Bone marrow (tissue), 2 donors: ENCODE data around the gene TSNAX.
A peak's percentile ranks its signal among the peaks of the same experiment; 100 is the strongest.

Experiments used
- DNase-seq, 2 donors: peaks; one replicate each; lab custom pipeline; 2025; lab: John Stamatoyannopoulos, UW

Gene TSNAX

GRCh38 chr1:231601824-231602672, 73.6 kb downstream of the TSNAX start:
- DNase-seq = no peak

DNA sequence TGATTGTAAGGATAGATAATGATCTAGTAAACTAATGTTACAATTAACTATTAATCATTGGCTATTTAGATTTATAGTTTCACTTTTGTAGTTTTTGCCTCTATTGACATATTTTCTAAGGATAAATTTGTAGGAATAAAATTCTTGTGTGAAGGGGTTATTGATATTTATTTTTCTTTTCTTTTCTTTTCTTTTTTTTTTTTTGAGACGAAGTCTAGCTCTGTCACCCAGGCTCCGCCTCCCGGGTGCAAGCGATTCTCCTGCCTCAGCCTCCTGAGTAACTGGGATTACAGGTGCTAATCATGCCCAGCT, 74.2 kb downstream of the TSNAX start:
- DNase-seq = no peak

DNA sequence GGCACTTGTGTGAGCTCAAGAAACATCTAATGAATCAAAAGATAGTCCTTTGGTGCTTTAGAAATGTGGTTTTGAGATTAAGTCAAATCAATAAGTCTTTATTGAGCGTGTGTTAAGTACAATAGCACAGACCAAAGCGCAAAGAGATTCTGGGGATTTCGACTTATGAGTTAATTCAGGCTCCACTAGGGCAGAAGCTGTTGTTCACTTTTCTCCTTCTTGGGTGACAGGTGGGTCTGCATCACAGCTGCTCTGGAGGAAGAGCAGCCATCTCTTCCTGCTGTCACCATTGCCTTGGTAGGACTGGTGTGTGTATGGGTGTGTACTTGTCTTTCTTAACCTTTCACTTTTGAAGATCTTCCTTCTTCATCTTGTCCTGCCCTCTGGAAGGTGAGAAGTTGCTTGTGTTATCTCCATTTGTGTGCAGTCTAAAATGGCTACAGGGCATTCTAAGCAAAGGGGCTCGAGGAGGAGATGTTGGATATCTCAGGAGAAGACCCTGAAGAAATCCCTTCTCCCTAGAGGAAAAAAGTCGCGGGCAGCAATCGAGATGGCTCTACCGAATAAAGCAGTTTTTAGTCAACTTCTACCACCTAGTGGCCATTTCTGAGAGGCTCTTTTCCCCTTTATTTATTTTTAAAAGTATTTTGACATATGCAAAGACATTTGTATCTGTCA, 75.3 kb downstream of the TSNAX start:
- peak; percentile 8 to 79 for DNase-seq

DNA sequence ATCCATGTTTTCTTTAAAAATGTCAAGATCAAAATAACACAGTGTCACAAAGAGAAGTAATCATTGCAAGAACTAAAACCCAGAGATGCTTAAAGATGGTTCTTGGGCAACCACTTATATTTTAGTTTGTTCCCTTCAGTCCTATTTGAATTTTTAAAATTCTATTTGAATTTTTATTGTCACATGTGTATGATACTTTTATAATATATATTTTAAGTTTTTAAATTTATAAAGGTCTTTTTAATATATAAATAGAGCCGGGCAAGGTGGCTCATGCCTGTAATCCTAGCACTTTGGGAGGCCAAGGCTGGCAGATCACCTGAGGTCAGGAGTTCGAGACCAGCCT, 75.8 kb downstream of the TSNAX start:
- DNase-seq = no peak

GRCh38 chr1:231605149-231606100, 77.0 kb downstream of the TSNAX start:
- no peak for DNase-seq

GRCh38 chr1:231606712-231607111, 78.2 kb downstream of the TSNAX start:
- DNase-seq = no peak

GRCh38 chr1:231610388-231610787, 81.9 kb downstream of the TSNAX start:
- no peak for DNase-seq

DNA sequence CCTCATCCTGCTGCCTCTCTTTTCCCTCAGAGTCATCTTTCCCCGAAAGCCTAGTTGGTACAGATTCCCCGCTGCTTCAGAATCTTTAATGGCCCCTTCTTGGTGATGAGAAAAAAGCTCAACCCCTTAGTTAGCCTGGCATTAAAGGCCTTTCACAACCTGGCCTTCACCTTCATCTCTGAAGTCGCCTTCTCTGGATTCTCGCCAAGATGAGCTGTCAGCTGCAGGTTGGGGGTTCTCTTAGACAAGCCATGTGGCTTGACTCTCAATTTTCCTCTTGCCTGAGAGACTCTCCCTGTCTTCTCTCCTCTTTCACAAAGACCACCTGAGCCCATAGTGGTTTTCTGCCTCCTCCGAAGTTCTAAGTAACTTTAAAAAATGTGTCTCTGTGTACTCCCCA, 82.6 kb downstream of the TSNAX start:
- DNase-seq = no peak

- no peak for DNase-seq
Observed at GRCh38 chr1:231611851-231612250, 83.4 kb downstream of the TSNAX start.

- peak; percentile 10 to 87 for DNase-seq
Observed at GRCh38 chr1:231612393-231613089, 84.1 kb downstream of the TSNAX start.

DNA sequence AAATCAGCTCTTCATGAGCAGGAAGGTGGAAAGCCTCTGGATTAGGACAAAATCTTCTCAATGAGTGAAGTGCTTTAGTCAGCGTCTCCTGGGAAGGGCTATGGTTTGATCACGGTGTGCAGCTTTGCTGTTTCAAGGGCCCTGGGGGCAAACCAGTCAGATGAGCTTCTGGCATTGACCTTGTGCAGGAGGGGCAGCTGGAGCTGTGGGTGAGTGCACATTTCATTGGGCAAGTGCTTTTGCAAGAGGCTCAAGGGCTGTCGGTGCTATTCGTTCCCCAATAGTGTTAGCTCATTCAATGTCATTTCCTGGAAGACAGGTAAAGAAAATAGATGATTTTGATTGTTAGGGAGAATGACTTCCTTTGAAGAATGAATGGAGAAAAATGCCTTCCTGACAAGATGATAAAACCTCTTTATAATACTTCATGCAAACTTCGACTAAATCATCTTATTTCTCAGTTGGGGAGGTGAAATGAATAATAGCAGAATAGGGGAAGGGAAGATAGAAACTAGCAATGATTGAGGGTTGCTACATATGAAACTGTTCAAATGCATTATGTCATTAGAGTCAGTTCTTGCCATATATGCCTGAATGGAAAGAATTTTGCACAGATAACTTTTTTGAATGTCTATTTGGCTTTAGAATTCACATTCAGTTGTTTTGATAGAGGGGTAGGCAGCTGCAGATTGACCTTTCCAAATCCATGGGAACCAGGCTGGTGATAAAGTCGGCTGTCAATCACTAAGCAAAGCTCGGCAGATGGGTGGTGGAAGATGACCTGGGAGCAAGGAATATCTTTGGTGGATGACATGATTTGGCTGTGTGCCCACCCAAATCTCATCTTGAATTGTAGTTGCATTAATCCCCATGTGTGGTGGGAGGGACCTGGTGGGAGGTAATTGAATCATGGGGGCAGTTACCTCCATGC, 85.2 kb downstream of the TSNAX start:
- DNase-seq = no peak
